ENCODE results near the gene XXYLT1.
A peak's percentile ranks its signal among the peaks of the same experiment; 100 is the strongest.

The XXYLT1 gene

DNA sequence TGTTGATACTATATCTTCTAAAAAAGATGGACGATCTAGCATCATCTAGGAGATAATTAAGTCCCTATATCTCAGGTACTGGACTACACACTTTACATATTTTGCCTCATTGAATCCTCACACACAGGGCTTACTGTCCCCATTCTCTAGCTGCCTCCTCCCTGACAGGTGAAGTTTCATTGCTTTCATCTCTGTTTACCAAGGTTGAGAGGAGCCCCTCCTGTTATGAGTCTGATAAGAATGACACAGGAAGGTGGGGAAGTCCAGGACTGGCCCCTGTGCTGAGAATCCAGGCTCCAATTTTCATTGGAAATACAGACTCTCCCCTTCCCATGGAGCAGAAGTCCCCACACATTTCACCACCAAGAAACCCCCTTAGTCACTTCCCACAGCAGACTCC, 105.2 kb downstream of the XXYLT1 start:
- DNase-seq, result no peak

DNA sequence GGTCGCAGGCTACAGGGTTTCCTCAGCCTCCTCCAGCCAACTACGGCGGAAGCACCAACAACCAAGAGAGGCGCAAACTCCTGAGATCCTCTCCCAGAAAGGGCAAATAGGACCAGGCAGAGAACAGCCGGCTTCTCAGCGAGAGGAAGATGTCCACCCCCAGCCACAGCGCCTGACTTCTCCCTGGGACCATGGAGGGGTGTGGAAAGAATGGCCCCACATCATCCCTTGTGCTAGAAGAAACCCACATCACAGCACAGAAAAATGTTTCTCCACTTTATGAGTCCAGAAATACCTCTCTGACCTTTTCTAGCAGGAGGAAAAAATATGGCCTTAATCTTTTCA, 105.7 kb downstream of the XXYLT1 start:
- DNase-seq, result no peak

DNA sequence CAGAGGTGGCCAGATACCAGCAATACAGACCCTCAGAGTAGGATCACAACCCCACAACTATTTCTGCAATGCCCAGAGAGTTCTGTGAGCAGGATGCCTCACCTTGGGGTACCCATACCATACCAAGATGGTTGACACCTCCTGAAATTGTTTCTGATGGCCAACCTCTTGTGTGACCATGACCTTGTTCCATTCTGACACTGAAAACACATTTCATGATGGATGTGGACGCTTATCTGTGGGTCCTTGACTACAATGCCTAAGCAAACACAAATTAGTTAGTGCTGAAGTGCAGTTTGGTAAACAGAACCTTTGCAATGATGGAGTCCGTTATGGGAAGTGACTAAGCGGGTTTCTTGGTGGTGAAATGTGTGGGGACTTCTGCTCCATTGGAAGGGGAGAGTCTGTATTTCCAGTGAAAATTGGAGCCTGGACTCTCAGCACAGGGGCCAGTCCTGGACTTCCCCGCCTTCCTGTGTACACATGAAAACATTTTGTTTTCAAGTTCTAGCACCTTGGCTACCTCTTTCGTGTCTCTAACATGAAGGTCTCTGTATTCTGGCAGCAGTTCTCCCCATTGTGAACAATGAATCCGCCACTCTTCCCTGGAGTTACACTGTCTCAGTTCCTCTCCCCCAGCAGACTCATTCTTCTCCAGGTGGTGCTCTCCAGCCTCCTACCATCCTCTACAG, 106.2 kb downstream of the XXYLT1 start:
- no peak for DNase-seq

DNA sequence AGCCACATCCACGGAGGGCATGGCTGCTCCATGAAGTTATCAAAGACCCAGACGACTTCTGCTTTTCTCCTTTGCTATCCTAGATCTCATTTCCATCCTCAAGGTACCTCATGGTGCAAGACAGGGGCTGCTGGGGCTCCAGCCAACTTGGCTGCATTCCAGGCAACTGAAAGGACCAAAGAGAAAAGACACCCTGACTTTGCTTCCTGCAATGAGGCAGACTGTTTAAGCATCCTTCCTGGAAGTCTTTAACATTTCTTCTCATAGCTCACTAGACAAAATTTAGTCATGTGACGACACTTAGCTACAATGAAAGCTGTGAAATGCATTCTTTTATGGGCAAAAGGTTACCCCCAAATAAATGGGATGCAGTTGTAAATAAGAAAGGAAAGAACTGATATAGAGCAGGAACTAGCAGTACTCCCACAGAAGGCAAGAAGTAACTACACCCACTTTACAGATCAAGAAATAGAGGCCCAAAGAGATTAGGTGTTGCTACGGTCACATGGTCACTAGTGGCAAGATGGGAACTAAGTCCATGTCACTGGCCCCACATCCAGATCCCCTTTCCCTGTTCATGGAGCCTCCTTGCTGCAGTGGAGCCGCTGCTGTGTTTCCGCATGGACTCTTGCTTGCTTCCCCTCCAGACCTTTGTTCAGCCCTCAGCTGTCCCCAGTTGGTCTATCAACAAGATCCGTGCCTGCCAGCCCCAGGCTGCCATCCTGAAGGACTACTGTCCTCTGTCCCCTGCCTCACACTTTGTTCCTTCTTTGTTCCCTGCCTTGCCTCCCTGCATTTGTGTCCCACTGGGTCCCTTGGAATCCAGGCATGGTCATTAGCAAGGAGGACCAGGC, 107.0 kb downstream of the XXYLT1 start:
- DNase-seq, result no peak

DNA sequence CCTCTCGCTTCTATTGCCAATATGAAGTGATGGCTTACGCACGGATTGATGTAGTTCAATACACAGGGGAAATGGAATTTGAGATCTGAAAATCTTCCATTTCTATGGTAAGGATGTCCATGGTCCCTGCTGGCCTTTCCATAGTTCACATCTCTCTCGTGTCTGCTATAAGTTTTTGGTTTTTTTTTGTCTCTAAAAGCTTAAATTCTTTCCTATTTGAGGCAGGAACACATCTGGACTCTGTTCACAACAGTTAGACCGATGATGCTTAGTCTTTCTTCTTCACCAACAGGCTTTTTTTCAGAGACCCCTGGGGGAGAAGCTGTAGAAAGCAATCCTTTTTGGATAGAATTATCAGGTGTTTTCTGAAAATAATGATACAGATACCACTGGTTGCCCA, 108.1 kb downstream of the XXYLT1 start:
- no peak for DNase-seq

- peak; percentile 71 for DNase-seq
These were observed 108.8 kb downstream of the XXYLT1 start for GRCh38 chr3:195162033-195162669.

- no peak for DNase-seq
These were observed 110.0 kb downstream of the XXYLT1 start for GRCh38 chr3:195160908-195161434.

- DNase-seq, result no peak
These were observed 110.6 kb downstream of the XXYLT1 start for GRCh38 chr3:195160257-195160898.

- DNase-seq, result no peak
These were observed 111.2 kb downstream of the XXYLT1 start for GRCh38 chr3:195159814-195160165.

DNA sequence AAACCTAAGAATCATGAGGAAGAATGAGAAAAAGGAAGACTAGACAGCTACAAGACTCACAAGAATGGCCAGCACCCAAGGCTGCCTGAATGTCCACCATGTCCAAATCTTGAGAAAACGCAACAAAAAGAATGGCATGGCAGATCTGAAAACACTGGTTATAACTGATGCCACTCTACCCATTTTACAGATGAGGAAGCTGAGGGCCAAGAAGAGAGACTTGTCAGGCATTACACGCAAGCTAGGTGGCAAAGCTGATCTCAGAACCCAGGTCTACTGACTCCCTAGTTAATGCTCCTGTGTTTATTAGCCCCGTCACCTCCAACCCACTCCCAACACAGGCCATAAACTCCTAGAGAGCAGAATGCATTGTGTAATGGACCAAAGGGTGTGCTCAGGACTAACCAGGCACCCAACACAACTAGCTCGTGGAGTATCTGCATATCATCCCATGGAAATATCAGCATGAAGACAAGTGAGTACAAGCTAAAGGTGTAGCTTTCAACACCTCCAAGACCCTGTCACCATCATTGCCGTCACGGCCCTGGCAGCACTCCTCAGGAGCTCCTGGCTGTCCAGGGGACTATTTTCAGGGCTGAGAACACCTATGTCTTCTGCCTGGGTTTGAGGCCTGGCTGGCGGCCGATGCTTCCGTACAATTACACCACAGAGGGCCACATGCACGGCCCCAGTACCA, 111.7 kb downstream of the XXYLT1 start:
- DNase-seq, result no peak

DNA sequence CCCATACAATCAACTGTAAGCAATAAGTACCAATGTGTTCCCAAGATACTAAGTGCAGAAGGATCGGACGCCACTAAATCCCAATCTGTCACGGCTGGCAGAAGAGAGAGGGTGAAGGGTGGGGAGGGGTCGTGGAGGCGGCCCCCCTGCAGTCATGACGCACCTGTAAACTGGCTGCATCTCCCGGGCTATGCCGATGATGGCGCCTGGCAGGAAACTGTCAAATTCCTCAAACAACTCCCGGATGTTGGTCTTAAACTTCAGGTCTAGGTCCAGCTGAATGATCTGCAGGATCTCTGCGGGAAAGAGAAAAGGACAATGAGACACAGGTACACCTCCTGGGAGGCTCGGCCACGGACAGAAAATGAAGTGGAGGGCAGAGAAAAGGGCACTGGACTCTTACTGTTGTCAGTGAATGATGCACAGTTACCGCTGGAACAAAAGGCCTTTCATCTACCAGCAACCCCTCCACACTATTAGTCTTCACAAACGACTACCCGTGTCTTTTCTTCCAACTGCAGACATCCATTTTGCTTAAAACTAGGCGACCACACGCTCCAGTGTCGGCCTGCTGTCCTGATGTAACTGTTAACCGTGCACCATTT, 114.6 kb downstream of the XXYLT1 start:
- DNase-seq, result no peak

- DNase-seq, result no peak
These were observed 115.3 kb downstream of the XXYLT1 start for GRCh38 chr3:195155570-195156241.

- DNase-seq, result peak; percentile 91
These were observed 116.0 kb downstream of the XXYLT1 start for GRCh38 chr3:195154793-195155535.

- DNase-seq, result no peak
These were observed 116.7 kb downstream of the XXYLT1 start for GRCh38 chr3:195154111-195154791.

- DNase-seq, result peak; percentile 70
These were observed 117.3 kb downstream of the XXYLT1 start for GRCh38 chr3:195153653-195154052.

- no peak for DNase-seq
These were observed 117.8 kb downstream of the XXYLT1 start for GRCh38 chr3:195153130-195153529.

DNA sequence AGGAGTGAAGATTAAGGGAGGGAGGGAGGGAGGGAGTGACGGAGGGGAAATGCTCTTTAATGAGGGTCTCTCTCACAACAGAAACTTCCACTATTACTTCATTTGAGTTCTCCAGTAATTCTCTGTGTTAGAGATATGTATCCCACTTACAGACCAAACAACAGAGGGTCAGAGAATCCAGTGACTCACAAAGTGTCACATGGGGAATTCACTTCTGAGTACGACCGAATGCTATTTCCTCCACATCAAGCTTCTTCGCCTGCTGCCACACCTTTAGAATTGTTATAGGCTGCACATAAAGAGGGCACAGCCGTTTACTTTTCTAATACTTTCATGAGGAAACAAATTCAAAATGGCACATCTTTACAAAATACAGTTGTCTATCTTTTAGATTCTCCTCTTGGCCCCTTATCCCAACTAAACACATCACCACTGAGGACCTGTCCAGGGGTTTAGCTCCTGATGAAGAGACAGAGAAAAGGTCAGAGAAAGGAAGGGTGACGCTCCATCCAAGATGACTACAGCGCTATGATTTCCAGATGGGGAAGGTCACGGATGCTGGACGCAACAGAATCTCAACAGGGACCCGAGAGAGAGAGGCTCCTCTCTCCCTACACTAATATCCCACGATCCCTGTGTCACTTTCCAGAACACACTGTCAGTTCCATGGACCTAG, 119.0 kb downstream of the XXYLT1 start:
- DNase-seq, result no peak

GRCh38 chr3:195151402-195151801, 119.6 kb downstream of the XXYLT1 start:
- no peak for DNase-seq
